NCI-H1105 treated with DMSO at 0.1 percent for 48 hours (cell line): ENCODE measurements around the gene KDM7A.

Experiments
- DNase-seq: peaks from one replicate; lab custom pipeline; 2025; lab: John Stamatoyannopoulos, UW

The KDM7A gene

DNA sequence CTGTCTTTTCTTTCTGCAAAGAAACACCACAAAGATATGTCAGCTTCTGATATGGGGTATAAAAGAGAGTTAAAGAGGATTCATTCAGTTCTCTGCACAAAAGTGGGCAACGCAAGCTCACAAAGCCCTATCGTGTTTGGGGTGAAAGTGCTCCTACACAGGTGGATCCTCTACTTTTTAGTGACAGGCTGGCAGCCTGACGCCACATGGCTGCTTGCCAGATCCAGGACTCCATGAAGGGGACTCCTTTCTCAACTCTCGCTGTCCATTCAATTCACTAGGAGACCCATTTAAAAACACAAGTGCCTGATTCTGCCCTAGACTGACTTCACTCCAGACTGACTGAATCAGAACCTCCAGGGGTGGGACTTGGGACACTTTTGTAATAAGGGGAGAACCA lies 122.0 kb downstream of the KDM7A start:
- no peak for DNase-seq

DNA sequence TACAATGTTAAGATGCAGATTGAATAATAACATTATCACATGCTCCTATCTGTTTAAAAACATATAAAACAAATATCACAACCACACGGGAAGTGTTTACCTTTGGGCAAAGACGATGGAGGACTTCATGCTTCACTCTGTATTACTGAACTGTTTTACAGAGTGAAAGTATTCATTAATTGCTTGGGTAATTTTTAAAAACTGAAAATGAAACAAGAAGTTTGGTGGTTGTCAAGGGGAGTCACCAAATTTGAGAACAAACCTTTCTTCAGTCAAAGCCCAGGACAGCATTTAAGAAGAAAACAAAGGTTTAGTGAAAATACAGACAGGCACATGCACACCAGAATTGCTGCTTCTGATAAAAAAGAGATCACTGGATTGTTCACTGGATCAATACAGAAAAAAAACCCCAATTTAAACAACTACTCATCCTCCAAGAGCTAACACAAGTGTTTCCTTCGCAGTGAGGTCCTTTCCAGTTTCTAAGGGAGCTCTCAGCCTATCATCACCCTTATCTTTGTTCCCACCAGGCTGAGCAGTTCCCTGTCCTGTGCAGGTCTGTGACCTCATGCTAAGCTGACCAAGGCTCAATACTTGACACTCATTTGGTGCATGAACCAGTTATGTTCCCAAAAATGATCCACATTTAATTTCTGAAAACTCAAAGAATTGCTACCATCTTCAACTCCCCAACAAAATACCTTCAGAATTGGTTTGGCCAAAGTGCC lies 122.8 kb downstream of the KDM7A start:
- DNase-seq, result no peak

DNA sequence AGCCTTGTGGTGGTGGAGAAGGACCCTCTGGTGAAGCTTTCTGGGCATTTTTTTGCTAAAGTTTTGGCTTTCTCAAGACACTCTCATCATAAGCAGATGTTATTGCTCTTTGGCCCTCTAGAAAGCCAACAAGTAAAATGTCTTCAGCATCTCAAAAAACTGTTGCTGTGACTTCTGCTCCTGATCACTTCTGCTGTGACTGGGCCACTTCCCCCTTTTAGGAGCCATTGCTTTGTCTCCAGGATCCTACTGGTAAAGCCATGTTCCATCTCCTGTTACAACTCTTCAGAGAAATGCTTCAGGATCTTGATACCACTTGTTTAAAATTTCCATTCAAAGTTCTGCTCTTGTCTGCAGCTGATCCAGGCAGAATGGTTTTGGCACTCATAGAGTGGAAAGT lies 125.0 kb downstream of the KDM7A start:
- no peak for DNase-seq

DNA sequence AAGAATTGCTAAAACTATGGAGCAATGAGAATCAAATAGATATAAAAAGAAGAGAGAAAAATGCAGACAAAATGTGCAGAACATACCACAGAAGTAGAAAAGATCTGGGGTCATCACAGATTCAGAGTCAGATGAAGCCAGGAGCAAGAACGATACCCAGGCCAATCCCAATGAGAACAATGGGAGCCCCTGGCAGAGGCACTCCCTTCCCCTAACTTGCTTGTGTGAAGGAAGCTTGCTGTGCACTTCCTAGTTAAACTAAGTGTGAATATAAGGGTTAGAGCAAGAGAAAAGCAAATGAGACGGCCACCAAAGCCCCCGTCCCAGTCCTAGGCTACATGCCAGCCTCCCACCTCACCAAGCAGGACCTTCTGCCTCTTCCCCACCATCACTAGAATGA lies 126.7 kb downstream of the KDM7A start:
- DNase-seq, result no peak

DNA sequence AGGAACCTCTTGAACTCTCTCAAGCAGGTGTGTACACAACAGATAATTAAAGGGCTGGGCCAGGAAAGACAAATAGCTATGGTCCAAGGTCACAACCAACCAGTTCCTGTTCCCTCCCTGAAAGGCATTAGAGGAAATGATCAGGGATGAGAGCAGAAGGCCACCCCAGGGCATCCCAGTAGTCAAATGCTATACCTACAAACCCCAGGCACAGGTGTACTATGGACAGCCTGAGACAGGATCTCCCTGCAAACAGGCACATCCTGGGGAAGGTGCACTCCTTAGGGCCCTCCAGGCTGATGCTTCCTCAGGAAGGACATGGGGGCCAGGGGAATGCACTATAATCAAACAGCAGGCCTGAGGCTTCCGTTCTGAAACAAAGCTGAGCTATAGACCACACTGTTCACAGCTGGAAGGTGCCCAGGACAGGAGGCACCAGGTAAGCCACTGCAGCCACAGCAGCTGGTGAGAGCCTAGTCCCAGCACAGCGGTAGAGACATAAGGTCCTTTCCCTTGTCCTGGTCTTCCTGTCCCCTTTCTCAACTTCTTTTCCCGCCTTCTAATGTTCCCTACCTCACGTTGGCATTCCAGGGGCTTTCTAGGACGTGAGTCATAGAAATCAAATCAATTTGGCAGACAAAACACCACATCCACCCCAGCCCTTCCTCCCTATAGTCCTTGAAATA lies 127.3 kb downstream of the KDM7A start:
- DNase-seq, result no peak

DNA sequence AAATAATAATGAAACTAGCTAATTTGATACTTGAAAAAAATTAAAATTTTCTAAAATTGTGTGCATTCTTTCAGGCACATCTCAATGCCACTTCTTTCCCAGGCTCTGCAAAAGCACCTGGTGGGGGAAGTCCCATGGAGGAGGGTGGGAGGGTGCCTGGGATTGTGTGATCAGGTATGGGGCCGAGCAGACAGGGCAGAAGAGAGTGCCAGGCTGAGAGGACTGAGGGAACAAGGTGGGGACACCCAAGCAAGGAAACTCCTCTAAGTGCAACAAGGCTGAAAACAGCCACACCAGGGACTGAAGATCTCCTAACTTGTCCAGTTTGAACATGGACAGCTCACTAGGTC lies 127.8 kb downstream of the KDM7A start:
- DNase-seq, result no peak

DNA sequence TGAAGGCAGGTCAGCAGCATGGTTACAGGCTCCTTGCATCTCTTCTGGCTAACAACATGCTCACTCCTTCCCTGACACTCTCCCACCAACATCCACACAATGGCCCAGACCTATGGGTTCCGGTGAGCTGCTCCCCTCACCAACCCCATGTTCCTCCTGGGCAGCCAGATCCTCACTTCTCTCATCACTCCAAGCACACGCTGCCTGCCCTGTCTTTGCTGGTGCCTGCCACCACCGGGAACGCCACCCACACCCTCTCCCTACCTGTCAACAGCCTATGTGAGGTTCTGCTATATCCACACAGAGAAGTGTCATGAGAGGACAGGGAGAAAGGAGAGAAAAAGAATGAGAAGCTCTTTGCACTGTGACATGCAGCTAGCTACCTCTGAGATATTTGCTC lies 128.6 kb downstream of the KDM7A start:
- DNase-seq, result no peak

DNA sequence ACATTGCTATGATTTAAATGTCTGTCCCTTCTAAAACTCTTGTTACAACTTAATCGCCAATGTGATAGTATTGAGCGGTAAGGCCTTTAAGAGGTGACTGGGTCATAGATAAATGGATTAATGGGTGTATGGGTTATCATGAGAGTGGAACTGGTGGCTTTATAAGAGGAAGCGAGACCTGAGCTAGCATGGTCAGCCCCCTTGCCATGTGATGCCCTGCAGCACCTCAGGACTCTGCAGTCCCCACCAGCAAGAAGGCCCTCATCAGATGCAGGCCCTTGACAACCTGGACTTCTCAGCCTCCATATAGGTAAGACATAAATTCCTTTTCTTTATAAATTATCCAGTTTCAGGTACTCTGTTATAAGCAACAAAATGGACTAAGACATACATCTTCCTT lies 129.6 kb downstream of the KDM7A start:
- no peak for DNase-seq

DNA sequence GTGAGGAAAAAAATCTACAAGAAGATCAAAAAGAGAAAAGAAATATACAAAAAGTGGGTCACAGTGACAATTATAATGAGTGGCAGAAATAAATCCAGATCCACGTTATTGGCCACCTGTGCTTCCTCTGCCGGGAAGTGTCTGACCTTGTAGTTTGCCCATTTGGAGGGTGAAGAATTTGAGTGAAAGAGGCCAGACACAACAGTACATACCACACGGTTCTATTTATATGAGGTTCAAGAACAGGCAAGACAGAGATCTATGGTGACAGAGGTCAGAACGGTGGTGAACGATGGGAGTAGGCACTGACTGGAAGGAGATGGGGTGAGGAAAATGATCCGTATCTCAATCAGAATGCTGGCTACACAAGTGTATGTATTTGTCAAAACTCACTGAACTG lies 131.1 kb downstream of the KDM7A start:
- no peak for DNase-seq

DNA sequence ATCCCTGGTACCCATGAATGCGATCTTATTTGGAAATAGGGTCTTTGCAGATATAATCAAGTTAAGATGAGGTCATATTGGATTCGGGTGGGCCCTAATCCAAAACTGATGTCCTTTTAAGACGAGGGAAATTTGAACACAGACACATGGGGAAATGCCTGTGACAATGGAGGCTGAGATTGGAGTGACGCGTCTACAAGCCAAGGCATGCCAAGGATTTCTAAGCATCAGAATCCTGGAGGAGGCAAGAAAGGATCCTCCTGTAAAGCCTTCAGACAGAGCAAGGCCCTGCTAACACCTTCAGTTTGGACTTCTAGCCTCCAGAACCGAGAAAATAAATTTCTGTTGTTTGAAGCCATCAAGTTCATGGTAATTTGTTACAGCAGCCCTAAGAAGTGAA lies 132.5 kb downstream of the KDM7A start:
- DNase-seq, result no peak

DNA sequence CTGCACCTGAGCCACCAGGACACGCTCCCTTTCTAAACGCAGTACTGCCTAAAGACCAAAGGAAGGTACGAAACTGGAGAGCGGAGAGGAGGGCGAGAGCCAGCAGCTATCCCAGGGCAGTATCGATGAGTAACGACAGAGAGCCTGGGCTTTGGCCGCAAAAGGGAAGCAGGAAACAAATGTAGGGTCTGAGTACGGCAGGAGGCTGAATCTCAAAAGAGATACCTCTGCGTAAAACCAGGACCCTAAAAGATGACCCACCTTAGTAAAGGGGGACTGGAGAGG lies 134.5 kb downstream of the KDM7A start:
- no peak for DNase-seq

DNA sequence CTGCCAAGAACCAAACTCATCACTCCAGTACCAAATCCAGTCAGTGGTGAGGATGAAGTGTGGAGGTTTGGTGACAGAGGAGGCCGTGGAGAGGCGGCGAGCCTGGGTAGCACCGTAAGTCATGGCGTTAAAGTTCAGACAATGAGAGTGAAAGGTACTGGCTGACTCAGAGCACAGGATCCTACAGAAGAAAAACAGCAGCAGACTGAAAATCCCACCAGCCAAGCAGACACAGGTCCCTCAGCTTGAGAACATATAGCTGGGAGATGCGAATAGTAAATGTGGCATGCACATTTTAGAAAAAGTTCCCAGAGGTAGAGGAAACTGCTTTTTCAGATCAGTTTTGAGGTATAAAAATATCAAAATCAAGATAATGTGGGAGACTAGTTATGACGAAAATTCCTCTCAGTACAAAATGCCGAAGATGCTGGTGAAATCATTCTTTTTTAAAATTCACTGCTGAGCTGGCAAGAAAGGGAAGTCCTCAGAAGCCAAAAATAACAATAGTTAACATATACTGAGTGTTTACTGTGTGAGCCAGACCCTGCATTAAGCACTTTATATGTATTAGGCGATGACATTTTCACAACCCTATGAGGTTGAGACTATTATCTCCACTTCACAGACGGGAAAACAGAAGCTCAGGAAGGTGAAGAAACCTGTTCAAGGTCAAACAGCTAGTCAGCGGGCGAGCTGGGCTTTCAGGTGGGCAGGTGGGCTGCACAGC lies 135.0 kb downstream of the KDM7A start:
- DNase-seq, result no peak

DNA sequence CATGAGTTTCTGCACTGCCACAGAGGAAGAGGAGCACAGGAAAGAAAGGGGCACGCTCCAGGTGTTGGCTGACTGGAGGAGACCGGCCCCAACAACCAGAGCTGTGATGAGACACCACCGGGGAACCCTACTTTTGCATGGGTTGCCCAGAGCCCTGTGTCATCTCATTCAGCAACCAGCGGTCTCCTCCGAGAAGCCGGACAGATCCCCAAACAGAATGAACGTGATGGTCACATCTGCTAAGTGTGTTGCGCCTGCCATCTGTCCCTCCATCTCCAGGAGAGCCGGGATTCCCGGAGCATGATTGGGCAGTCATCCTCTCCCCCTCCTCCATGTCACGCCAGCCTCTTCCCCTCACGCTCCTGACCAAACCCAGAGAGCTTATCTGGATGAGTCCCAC lies 136.9 kb downstream of the KDM7A start:
- no peak for DNase-seq

DNA sequence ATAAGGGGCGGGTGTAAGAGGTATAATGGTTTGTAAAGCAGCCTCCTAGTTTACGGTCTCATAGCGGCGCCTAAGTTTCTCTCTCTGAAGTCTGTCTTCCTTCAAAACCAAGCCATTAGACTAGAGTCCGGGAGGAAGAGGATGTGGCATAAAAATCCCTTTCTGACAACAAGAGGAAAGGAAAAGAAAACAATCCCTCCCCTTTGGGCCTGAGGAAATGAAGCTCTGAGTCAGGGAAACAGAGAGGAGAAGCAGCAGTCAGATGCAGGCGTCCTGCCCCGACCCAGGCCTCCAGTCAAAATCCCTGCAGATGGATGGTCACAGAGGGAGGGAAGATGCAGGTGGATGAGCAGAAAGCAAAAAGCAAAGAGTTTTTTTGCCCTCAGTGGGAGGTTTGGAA lies 137.7 kb downstream of the KDM7A start:
- DNase-seq, result no peak

DNA sequence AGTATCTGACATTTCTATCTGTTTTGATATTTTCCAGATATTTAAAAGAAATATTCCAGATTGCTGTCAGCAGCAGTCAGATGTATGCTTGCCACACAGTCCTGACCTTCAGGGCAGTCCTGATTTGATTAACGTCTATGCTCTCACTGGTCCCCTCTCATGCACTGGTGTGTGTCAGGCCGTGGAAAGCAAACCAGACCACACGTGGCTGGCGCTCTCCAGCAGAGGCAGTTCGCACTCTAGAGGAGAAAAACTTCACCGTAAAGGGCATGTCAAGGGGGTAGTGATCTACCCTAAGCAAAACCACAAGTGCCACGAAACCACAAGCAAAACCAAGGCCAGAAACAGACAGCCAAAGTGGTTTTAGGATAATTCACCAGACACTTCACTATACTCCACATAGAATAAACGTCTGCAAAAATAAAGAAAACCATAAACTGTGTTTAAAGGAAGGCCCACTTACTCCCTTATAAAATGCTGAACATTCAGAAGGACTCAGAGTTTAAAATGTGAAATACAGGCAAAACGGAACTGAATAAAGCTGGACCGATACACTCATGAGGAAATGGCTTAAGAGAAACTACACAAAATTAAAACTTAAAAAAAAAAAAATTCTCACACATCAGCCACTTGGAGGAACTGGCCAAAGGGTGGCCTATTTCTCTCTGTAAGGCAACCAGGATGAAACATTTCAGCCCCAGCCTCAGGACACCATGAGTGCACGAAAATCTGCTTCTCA lies 140.4 kb downstream of the KDM7A start:
- no peak for DNase-seq

DNA sequence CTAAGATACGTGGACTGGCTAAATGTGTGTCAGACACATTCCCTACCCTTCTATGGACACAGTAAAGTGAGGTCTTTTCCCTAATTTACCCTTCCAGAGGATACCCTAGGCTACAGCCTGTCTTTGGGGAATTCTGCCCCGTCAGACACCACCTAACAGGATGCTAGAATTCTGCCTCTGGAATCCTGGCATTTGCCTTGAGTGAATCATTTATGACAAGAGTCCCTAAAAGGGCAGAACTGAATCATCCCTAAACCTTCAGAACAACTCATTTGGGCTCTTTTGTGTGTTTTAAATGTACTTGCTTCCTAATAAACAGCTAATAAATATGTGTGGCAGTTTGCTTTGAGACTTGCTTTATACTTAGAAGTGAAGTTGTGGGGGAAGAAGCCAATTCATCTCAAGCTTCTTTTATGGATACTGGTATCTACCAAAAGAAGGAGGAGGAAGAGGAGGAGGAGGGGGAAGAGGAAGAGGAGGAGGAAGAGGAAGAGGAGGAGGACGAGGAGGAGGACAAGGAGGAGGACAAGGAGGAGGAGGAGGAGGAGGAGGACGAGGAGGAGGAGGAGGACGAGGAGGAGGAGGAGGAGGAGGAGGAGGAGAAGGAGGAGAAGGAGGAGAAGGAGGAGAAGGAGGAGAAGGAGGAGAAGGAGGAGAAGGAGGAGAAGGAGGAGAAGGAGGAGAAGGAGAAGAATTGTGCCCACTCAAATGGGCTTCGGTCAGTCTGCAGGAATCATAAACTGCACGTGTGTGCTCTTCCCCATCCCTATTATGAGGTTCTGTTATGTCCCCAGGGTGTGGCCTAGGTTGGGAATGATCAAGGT lies 141.2 kb downstream of the KDM7A start:
- no peak for DNase-seq
